Measurements from ENCODE around the gene CATSPERB.

Gene CATSPERB, protein sequence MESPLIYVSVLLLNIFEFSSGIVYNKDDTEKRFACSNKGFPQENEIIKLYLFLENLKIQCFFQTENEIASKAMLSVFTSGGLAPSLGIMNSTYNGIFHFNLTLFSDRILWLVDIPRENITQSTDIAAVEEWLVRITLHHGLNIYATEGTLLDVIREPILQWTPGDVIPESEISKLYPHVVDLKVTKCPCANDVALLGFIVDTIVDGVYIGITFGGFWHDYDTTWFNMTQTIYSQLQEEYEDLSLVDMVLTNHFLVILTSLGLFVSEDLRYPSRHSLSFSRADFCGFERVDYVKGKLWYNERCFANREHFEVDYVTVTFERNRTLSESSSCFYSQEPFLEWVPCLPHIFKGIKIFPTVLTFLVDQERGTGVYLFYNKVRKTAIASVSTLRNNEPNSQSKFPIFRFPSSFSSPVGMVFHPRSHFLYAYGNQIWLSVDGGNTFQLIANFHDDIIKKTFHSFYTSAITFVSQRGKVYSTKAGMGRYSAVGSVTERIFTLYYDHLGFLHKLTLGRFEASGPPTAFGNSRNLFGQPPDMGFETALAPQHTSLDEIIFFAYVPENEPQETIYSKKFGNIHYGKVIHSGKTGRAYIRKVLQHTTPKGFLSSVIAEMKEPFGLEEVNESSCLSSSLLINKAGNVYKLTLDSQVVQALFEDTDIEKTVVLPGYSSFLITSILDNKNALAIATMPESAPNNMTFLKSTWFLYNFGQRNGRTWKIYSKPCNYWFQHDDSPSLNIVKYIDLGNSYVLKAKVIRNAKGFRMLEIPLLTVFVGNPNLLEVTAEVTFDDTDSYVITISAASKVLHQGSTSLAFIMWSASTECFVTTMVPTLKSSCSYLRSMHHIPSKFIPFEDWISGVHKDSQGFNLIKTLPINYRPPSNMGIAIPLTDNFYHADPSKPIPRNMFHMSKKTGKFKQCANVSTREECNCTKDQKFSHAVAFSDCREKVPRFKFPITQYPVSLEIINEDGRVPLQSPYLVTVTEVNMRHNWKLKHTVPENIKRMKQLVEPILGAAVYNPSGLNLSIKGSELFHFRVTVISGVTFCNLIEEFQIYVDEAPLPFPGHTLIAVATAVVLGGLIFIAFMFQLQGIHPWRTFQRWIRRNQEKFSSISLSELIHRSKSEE

DNA sequence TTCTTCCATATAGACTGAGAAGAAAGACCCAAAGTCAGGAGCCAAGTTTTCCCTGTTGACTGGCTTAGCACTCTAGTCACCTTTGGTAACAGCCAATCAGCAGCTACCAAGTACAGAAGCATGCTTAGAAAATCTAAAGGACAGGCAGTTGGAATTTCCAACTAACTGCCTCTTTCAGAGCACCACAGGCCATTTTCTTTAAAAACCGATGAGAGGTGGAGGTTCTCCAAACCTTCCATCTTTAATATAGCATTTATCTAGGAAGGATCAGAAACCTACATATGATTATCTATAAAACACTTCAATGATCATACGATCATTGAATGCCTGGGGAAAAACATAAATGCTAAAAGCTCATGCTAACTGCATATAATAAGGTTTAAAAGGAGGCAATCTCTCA is at the start of gene CATSPERB:
TSS of gene CATSPERB (minus strand) at position 101 of the 400 bp plus-strand sequence. CDS start 2,607 bp downstream, outside the sequence.
- TF ChIP-seq, protein P1, sequence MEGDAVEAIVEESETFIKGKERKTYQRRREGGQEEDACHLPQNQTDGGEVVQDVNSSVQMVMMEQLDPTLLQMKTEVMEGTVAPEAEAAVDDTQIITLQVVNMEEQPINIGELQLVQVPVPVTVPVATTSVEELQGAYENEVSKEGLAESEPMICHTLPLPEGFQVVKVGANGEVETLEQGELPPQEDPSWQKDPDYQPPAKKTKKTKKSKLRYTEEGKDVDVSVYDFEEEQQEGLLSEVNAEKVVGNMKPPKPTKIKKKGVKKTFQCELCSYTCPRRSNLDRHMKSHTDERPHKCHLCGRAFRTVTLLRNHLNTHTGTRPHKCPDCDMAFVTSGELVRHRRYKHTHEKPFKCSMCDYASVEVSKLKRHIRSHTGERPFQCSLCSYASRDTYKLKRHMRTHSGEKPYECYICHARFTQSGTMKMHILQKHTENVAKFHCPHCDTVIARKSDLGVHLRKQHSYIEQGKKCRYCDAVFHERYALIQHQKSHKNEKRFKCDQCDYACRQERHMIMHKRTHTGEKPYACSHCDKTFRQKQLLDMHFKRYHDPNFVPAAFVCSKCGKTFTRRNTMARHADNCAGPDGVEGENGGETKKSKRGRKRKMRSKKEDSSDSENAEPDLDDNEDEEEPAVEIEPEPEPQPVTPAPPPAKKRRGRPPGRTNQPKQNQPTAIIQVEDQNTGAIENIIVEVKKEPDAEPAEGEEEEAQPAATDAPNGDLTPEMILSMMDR (conservative IDR thresholded peaks at IDR 0.05; ENCODE audit: low read depth, low read length), result no peak
- DNase-seq (ENCODE audit: low read depth), result no peak
- no peak within 1 kb of the TSS for H3K4me3 ChIP-seq (ENCODE audit: low read length)

- TF ChIP-seq, protein P1 (conservative IDR thresholded peaks at IDR 0.05; ENCODE audit: low read depth, low read length), result no peak
- DNase-seq (ENCODE audit: low read depth), result no peak
- H3K4me3 ChIP-seq (ENCODE audit: low read length), result no peak overlapping the region
Measured at GRCh38 chr14:91780452-91780851, 48.6 kb upstream of the CATSPERB start.

- DNase-seq (ENCODE audit: low read depth), result no peak
- no peak overlapping the region for H3K4me3 ChIP-seq (ENCODE audit: low read length)
- TF ChIP-seq, protein P1 (conservative IDR thresholded peaks at IDR 0.05; ENCODE audit: low read depth, low read length), result no peak
Measured at GRCh38 chr14:91778217-91778616, 46.3 kb upstream of the CATSPERB start.

- no peak overlapping the region for H3K4me3 ChIP-seq (ENCODE audit: low read length)
- DNase-seq (ENCODE audit: low read depth), result no peak
Measured at GRCh38 chr14:91774140-91775096, 42.5 kb upstream of the CATSPERB start.

GRCh38 chr14:91770185-91770584 is 38.3 kb upstream of the CATSPERB start:
- no peak for DNase-seq (ENCODE audit: low read depth)
- no peak overlapping the region for H3K4me3 ChIP-seq (ENCODE audit: low read length)
- TF ChIP-seq, protein P1 (conservative IDR thresholded peaks at IDR 0.05; ENCODE audit: low read depth, low read length), result no peak

More at GRCh38 chr14:91774140-91775096, 42.5 kb upstream of the CATSPERB start:
- TF ChIP-seq, protein P1 (conservative IDR thresholded peaks at IDR 0.05; ENCODE audit: low read depth, low read length), result no peak
